ENCODE measurements around the gene MYO18B.

Gene MYO18B

DNA sequence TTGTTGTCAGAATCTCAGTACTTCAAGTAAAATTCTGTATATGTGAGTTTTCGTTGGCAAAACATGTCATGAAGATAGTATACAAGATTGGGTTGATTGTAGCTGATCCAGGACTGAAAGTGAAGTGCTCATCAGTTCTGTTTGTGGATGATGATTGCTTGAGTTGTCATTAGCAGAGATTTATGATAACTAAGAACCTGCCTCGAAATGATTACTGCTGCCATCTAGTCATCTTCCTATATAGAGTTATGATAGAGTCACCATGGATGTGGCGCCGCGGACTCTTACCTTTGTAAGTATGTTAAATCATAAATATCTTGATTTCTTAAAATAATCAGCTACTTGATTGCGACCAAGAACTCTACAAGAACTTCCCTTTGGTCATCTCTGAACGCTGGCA is 27.9 kb upstream of the MYO18B start:
- Histone ChIP-seq H3K4me1 (peaks cover 0 to 14% (median 2%) of the 10 kb centered on the region in 4 donors), H3K9me3 (no peaks in the 10 kb centered on the region), H3K27ac (no peak overlapping the region), H3K36me3 (no peaks in the 10 kb centered on the region), H3K27me3 (no peaks in the 10 kb centered on the region), H3K4me3 (no peak overlapping the region)
- intact Hi-C loops (cut with DNase I; ENCODE audit: low total_unique reads): no loop called here
- TF ChIP-seq, protein P1, sequence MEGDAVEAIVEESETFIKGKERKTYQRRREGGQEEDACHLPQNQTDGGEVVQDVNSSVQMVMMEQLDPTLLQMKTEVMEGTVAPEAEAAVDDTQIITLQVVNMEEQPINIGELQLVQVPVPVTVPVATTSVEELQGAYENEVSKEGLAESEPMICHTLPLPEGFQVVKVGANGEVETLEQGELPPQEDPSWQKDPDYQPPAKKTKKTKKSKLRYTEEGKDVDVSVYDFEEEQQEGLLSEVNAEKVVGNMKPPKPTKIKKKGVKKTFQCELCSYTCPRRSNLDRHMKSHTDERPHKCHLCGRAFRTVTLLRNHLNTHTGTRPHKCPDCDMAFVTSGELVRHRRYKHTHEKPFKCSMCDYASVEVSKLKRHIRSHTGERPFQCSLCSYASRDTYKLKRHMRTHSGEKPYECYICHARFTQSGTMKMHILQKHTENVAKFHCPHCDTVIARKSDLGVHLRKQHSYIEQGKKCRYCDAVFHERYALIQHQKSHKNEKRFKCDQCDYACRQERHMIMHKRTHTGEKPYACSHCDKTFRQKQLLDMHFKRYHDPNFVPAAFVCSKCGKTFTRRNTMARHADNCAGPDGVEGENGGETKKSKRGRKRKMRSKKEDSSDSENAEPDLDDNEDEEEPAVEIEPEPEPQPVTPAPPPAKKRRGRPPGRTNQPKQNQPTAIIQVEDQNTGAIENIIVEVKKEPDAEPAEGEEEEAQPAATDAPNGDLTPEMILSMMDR (IDR thresholded peaks at IDR 0.05): no peak
- no peak for DNase-seq

DNA sequence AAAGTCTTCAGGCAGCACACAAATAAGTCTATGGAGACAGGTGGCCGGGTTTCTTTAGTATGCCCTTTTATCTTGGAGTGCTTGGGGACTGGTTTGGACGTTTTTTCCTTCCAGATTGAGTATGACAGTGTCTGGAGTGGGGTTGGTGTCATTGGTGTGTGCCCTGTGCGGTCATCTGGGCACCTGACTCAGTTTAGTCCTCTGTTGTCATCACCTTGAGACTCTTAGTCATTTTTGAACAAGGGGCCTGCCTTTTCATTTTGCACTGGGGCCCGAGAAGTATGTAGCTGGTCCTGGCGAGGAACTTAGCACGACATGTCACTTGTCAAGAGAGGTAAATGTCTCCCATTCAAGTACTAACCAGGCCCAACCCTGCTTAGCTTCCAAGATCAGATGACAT is 27.2 kb upstream of the MYO18B start:
- Histone ChIP-seq H3K27ac (no peak overlapping the region), H3K4me1 (peaks cover 0 to 14% (median 2%) of the 10 kb centered on the region in 4 donors), H3K36me3 (no peaks in the 10 kb centered on the region), H3K27me3 (no peaks in the 10 kb centered on the region), H3K4me3 (no peak overlapping the region), H3K9me3 (no peaks in the 10 kb centered on the region)
- TF ChIP-seq, protein P1 (IDR thresholded peaks at IDR 0.05): no peak
- DNase-seq: no peak
- intact Hi-C loops (cut with DNase I; ENCODE audit: low total_unique reads): no loop called here

DNA sequence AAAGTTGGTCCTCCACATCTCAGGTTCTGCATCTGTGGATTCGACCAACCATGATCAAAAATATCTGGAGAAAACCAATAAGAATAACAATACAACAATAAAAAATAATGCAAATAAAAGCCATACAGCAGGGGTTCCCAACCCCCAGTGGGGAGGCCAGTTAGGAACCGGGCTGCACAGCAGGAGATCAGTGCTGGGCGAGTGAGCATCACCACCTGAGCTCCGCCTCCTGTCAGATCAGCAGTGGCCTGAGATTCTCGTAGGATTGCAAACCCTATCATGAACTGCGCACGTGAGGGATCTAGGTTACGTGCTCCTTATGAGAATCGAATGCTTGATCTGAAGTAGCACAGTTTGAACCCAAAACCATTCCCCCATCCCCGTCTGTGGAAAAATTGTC is 25.4 kb upstream of the MYO18B start:
- TF ChIP-seq, protein P1 (IDR thresholded peaks at IDR 0.05): no peak
- Histone ChIP-seq H3K36me3 (no peaks in the 10 kb centered on the region), H3K4me3 (no peak overlapping the region), H3K9me3 (no peaks in the 10 kb centered on the region), H3K27me3 (no peaks in the 10 kb centered on the region), H3K4me1 (peaks cover 0 to 14% (median 2%) of the 10 kb centered on the region in 4 donors), H3K27ac (no peak overlapping the region)
- intact Hi-C loops (cut with DNase I; ENCODE audit: low total_unique reads): no loop called here
- DNase-seq: no peak

DNA sequence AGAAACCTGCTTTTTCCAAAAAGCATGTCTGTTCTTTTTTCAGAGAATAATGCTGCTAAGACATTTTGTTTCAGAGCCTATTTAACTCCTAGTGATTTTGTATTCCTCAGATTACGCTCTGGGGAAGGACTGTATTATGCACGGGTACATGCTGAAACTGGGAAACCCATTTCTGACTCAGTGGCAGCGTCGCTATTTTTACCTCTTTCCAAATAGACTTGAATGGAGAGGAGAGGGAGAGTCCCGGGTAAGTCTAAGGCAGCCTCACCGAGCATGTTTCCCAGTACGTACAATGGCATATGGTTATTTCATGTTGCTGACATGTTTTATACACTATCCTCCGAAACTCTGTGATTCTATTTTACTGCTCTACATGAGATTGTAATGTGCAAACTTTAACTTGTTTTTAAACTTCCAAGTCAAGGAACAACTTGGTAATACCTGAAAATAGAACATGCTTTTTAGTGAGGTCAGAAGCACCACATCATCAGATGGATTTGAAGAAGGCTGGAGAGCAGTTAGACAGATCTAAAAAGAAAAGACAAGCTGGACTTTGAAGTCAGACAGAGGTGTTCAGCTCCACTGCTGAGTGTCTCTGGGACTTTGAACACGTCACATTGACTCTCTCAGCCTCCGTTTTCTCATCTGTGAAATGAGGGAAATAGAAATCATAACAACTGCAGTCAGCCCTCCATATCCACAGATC is 23.7 kb upstream of the MYO18B start:
- Histone ChIP-seq H3K4me3 (peak overlapping the region in 1 of 2 donors; percentile 6), H3K27me3 (no peaks in the 10 kb centered on the region), H3K9me3 (no peaks in the 10 kb centered on the region), H3K27ac (peak overlapping the region in 1 of 2 donors; percentile 13), H3K4me1 (peaks cover 0 to 14% (median 2%) of the 10 kb centered on the region in 4 donors), H3K36me3 (peaks cover 0 to 13% (median 0%) of the 10 kb centered on the region in 3 donors)
- no peak for DNase-seq
- intact Hi-C loops (cut with DNase I; ENCODE audit: low total_unique reads): no loop called here
- TF ChIP-seq, protein P1 (IDR thresholded peaks at IDR 0.05): no peak

DNA sequence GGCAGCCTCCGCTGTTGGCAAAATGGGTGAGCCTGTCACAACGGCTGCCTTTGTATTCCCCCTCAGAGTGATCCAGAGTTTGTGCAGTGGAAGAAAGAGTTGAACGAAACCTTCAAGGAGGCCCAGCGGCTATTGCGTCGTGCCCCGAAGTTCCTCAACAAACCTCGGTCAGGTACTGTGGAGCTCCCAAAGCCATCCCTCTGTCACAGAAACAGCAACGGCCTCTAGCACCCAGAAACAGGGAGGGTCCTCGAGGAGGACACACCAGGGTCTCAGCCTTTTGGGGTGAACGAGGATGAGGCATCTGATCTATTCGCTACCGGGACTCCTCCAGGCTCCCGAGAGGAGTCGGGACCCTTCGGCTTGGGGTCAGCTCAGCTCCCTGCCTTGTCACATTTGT is 19.8 kb upstream of the MYO18B start:
- intact Hi-C loops (cut with DNase I; ENCODE audit: low total_unique reads): no loop called here
- no peaks in the 10 kb centered on the region for H3K9me3 ChIP-seq
- peaks cover 0 to 13% (median 0%) of the 10 kb centered on the region in 3 donors for H3K36me3 ChIP-seq
- no peaks in the 10 kb centered on the region for H3K27me3 ChIP-seq
- H3K4me1 ChIP-seq: peaks cover 0 to 14% (median 2%) of the 10 kb centered on the region in 4 donors
- no peak overlapping the region for H3K27ac ChIP-seq
- no peak for DNase-seq
- TF ChIP-seq, protein P1 (IDR thresholded peaks at IDR 0.05): no peak
- no peak overlapping the region for H3K4me3 ChIP-seq

Measured in tibial artery (tissue), 4 donors.